Activated CD4-positive, alpha-beta T cell treated with anti-CD3 and anti-CD28 coated beads for 36 hours (primary cell): ENCODE data around the gene TSEN15. TPM values are rescaled to one million over a fixed set of nuclear protein-coding genes. Genes with fewer than 3 reads are reported as not detected.
"Not testable (repeated sequence)": the region's sequence is repeated elsewhere in the genome, so short reads cannot be mapped to it uniquely, and the experiment has no call there.

Experiments
- ATAC-seq: fragments of 200-7000 bp; cut with Tn5 transposase; one replicate; pipeline ENCODE4 v1.10.0; 2021; ENCODE audit warnings: mild to moderate bottlenecking, moderate library complexity
- CTCF ChIA-PET: fragments of 350-600 bp; sonication (Branson Sonifier 250); formaldehyde crosslinking; loops from one replicate; lab custom pipeline; 2021; ENCODE audit warnings: antibody characterized with exemption; lab: Charles Lee
- POLR2A ChIA-PET: fragments of 350-600 bp; sonication (Branson Sonifier 250); formaldehyde crosslinking; loops from one replicate; lab custom pipeline; 2021; ENCODE audit warnings: antibody characterized with exemption, inconsistent platforms; lab: Charles Lee
- DNase-seq: peaks from one replicate; pipeline ENCODE4 v3.0.0-alpha.2; 2020
- H3K27ac Mint-ChIP-seq: one replicate; pipeline ENCODE4 v1.8.0; 2021; ENCODE audit warnings: mixed read lengths
- H3K27me3 Mint-ChIP-seq: one replicate; pipeline ENCODE4 v1.8.0; 2021; ENCODE audit warnings: mixed read lengths
- H3K36me3 Mint-ChIP-seq: one replicate; pipeline ENCODE4 v1.8.0; 2021; ENCODE audit warnings: low read depth, mixed read lengths
- H3K4me1 Mint-ChIP-seq: one replicate; pipeline ENCODE4 v1.8.0; 2021; ENCODE audit warnings: mixed read lengths
- H3K4me3 Mint-ChIP-seq: one replicate; pipeline ENCODE4 v1.8.0; 2021; ENCODE audit warnings: mild to moderate bottlenecking, moderate library complexity, mixed read lengths
- H3K9me3 Mint-ChIP-seq: one replicate; pipeline ENCODE4 v1.8.0; 2021; ENCODE audit warnings: low read depth, mixed read lengths
- intact Hi-C, 2 experiments: fragments of 100-400 bp; cut with DNase I in 1 of 2; cut with micrococcal nuclease in 1 of 2; formaldehyde crosslinking; loops; one replicate each; pipeline versions ENCODE4 v1.14.2 to v1.15.1; 2022 to 2024; cut with DNase I, micrococcal nuclease
- total RNA-seq, 2 experiments: library from RNA; stranded (reverse); gene quantifications; one replicate each; pipeline ENCODE4 v1.2.3, GENCODE V29; 2021

TSEN15 gene
- total RNA-seq, 2 experiments from 2014 or later: 44.1 to 47.3 TPM

- H3K27me3 Mint-ChIP-seq: no peaks in the 10 kb centered on the region
- H3K4me3 Mint-ChIP-seq: no peak overlapping the region
- ATAC-seq (no peak), DNase-seq (no peak)
- H3K27ac Mint-ChIP-seq: no peak overlapping the region
- peaks cover 35% of the 10 kb centered on the region for H3K36me3 Mint-ChIP-seq
- no peaks in the 10 kb centered on the region for H3K9me3 Mint-ChIP-seq
- H3K4me1 Mint-ChIP-seq: peaks cover 25% of the 10 kb centered on the region
- CTCF ChIA-PET: interaction anchor here (5.0 kb wide), 1 partner anchor 147 kb away, joined by 31 read pairs; no protein-coding TSS in a partner anchor
- POLR2A ChIA-PET: no interaction called here
- intact Hi-C loops: loop anchor here in 1 of 2 experiments (2.0 to 10.0 kb wide), 2 partner anchors 590 to 620 kb away; no protein-coding TSS in a partner anchor
These were observed 22.9 kb downstream of the TSEN15 start for GRCh38 chr1:184074383-184074782.

- ChIA-PET POLR2A (no interaction called here), CTCF (interaction anchor here (0.5 to 5.0 kb wide), 11 partner anchors 12 to 1233 kb away, joined by 3 to 31 read pairs (median 3); no protein-coding TSS in a partner anchor)
- Mint-ChIP-seq H3K9me3 (no peaks in the 10 kb centered on the region), H3K36me3 (peaks cover 27% of the 10 kb centered on the region), H3K4me1 (peaks cover 19% of the 10 kb centered on the region), H3K4me3 (no peak overlapping the region), H3K27me3 (no peaks in the 10 kb centered on the region), H3K27ac (no peak overlapping the region)
- DNase-seq (peak; percentile 19), ATAC-seq (no peak)
- intact Hi-C loops: loop anchor here (1.0 to 10.0 kb wide), 5 partner anchors 87 to 619 kb away; no protein-coding TSS in a partner anchor
These were observed 23.8 kb downstream of the TSEN15 start for GRCh38 chr1:184075055-184076029.

DNA sequence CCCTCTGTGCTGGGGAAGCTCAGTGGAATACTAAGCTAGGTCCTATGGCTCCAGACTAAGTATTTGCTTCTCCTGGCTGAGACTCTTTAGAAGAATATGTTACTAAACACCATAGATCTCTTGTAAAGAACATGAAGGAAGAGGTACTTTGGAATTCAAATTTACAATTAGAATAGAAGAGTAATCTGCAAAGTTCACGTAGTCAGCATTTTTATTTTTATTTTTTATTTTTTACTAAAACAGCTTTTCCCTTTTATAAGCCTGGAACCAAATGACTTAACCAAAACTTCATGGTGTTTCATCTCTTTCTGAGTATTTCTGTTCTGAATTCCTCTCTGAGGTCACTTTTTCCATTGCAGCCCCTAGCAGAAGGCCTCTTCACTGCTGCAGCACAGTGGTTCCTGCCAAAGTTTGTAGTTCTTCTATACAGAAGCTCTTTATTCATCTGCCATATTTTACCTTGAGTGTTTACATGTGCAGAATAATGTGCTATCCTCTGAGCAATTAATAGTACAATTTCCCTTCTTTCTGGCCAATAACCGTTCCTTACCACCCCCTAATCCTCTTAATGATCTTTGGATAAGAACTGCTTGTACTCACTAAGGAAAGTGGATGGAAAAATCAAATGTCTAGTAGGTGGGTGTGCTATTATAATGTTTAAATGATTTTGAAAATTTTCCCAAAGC lies 27.2 kb downstream of the TSEN15 start:
- DNase-seq (peak; percentile 22), ATAC-seq (peak; percentile 61)
- Mint-ChIP-seq H3K4me1 (peaks cover 19% of the 10 kb centered on the region), H3K27me3 (no peaks in the 10 kb centered on the region), H3K9me3 (no peaks in the 10 kb centered on the region), H3K36me3 (peaks cover 12% of the 10 kb centered on the region), H3K27ac (no peak overlapping the region), H3K4me3 (no peak overlapping the region)
- intact Hi-C loops: loop anchor here (5.0 to 10.0 kb wide), 3 partner anchors 84 to 616 kb away; no protein-coding TSS in a partner anchor
- ChIA-PET POLR2A (no interaction called here), CTCF (interaction anchor here (0.7 to 5.0 kb wide), 5 partner anchors 38 to 585 kb away, joined by 3 to 31 read pairs (median 3); no protein-coding TSS in a partner anchor)

DNA sequence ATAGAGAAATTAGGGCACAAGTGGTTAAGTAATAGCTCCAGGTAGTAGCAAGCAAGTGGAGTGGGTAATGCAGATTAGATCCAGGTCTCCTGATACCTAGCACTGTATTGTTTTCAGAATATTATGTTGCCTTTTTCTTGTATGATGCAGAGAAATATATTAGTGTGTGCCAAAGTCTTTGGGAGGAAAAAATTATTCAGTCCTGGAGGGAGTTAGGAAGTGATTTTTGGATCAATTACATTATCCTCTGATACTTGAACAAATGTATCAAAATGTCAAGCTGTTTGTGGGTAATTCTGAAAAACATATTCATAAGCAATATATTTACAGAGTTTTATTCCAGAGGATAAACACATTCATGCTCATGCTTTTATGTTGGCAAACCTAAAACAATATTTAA lies 28.8 kb downstream of the TSEN15 start:
- Mint-ChIP-seq H3K4me3 (no peak overlapping the region), H3K36me3 (peaks cover 10% of the 10 kb centered on the region), H3K27me3 (no peaks in the 10 kb centered on the region), H3K4me1 (peaks cover 19% of the 10 kb centered on the region), H3K27ac (no peak overlapping the region), H3K9me3 (no peaks in the 10 kb centered on the region)
- POLR2A ChIA-PET: no interaction called here
- CTCF ChIA-PET: interaction anchor here (0.9 to 1.0 kb wide), 2 partner anchors 18 to 142 kb away, joined by 3 read pairs; no protein-coding TSS in a partner anchor
- intact Hi-C loops: no loop called here
- no peak for ATAC-seq
- DNase-seq: no peak

- no peak overlapping the region for H3K27ac Mint-ChIP-seq
- DNase-seq (no peak), ATAC-seq (no peak)
- no peak overlapping the region for H3K4me3 Mint-ChIP-seq
- peaks cover 8% of the 10 kb centered on the region for H3K36me3 Mint-ChIP-seq
- no peaks in the 10 kb centered on the region for H3K27me3 Mint-ChIP-seq
- peaks cover 11% of the 10 kb centered on the region for H3K4me1 Mint-ChIP-seq
- intact Hi-C loops: no loop called here
- ChIA-PET CTCF (no interaction called here), POLR2A (no interaction called here)
- H3K9me3 Mint-ChIP-seq: no peaks in the 10 kb centered on the region
These were observed 31.2 kb downstream of the TSEN15 start for GRCh38 chr1:184082541-184083415.

DNA sequence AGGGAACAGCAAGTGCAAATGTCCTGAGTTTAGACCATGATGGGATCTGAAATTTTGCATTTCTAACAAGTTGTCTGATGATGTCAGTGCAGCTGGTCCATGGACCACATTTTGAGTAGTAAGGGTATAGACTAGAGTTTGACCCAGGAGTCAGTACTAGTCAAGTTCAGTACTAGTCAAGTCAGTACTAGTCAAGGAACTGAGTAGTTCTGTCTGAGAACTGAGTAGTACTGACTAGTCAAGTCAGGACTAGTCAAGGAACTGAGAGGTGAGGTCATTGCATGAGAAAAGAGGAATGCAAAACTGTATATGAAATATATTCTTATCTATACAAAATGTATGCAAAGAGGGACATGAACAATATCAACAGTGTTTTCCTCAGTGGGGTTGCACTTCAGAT lies 34.1 kb downstream of the TSEN15 start:
- Mint-ChIP-seq H3K4me1 (no peaks in the 10 kb centered on the region), H3K36me3 (peaks cover 10% of the 10 kb centered on the region), H3K27ac (no peak overlapping the region), H3K9me3 (no peaks in the 10 kb centered on the region), H3K27me3 (no peaks in the 10 kb centered on the region), H3K4me3 (no peak overlapping the region)
- ATAC-seq: no peak
- ChIA-PET CTCF (interaction anchor here (0.6 kb wide), 1 partner anchor 139 kb away, joined by 3 read pairs; no protein-coding TSS in a partner anchor), POLR2A (no interaction called here)
- DNase-seq: no peak
- intact Hi-C loops: no loop called here

- POLR2A ChIA-PET: no interaction called here
- no peak overlapping the region for H3K27ac Mint-ChIP-seq
- H3K4me3 Mint-ChIP-seq: no peak overlapping the region
- ATAC-seq (no peak), DNase-seq (no peak)
- H3K9me3 Mint-ChIP-seq: no peaks in the 10 kb centered on the region
- H3K4me1 Mint-ChIP-seq: no peaks in the 10 kb centered on the region
- CTCF ChIA-PET: interaction anchor here (0.6 to 0.8 kb wide), 2 partner anchors 58 to 512 kb away, joined by 3 read pairs; no protein-coding TSS in a partner anchor
- no peaks in the 10 kb centered on the region for H3K27me3 Mint-ChIP-seq
- peaks cover 10% of the 10 kb centered on the region for H3K36me3 Mint-ChIP-seq
- intact Hi-C loops: no loop called here
These were observed 36.5 kb downstream of the TSEN15 start for GRCh38 chr1:184088037-184088436.

- DNase-seq (no peak), ATAC-seq (no peak)
- Mint-ChIP-seq H3K4me1 (no peaks in the 10 kb centered on the region), H3K27ac (no peak overlapping the region), H3K4me3 (no peak overlapping the region), H3K27me3 (no peaks in the 10 kb centered on the region), H3K36me3 (peaks cover 9% of the 10 kb centered on the region), H3K9me3 (no peaks in the 10 kb centered on the region)
- ChIA-PET CTCF (interaction anchor here (0.7 kb wide), 1 partner anchor 17 kb away, joined by 3 read pairs; no protein-coding TSS in a partner anchor), POLR2A (no interaction called here)
- intact Hi-C loops: no loop called here
These were observed 41.5 kb downstream of the TSEN15 start for GRCh38 chr1:184093071-184093470.

DNA sequence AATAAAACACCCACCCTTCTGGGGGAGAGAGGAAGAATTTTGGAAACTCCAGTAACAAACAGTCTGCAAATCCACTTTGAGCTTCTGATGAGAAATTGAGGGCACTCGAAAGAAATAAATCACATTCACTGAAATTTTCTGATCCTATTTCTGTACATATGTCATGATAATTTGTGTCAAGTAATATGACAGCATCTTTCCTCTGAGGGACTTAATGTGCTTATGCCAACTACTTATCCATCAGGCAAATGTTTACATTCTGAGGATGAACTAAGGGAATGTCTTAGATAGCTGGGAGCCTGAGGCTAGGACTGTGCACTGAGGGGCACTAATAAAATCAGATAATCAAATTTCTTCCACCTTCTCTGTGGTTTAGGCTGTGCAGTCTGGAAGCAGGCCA lies 44.5 kb downstream of the TSEN15 start:
- ATAC-seq (no peak), DNase-seq (no peak)
- no peak overlapping the region for H3K4me3 Mint-ChIP-seq
- ChIA-PET POLR2A (no interaction called here), CTCF (interaction anchor here (0.9 kb wide), 1 partner anchor 129 kb away, joined by 4 read pairs; no protein-coding TSS in a partner anchor)
- peaks cover 15% of the 10 kb centered on the region for H3K36me3 Mint-ChIP-seq
- H3K9me3 Mint-ChIP-seq: no peaks in the 10 kb centered on the region
- H3K27me3 Mint-ChIP-seq: no peaks in the 10 kb centered on the region
- H3K27ac Mint-ChIP-seq: no peak overlapping the region
- intact Hi-C loops: no loop called here
- H3K4me1 Mint-ChIP-seq: no peaks in the 10 kb centered on the region

DNA sequence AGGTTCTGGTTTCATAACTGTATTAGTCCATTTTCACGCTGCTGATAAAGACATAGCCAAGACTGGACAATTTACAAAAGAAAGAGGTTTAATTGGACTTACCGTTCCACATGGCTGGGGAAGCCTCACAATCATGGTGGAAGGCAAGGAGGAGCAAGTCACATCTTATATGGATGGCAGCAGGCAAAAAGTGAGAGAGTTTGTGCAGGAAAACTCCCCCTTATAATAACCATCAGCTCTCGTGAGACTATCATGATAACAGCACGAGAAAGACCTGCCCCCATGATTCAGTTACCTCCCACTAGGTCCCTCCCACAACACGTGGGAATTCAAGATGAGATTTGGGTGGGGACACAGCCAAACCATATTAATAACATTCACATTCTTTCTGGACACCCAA lies 45.0 kb downstream of the TSEN15 start:
- H3K27me3 Mint-ChIP-seq, H3K9me3 Mint-ChIP-seq, DNase-seq, CTCF ChIA-PET, POLR2A ChIA-PET, H3K4me3 Mint-ChIP-seq, ATAC-seq, H3K27ac Mint-ChIP-seq, intact Hi-C loops, H3K4me1 Mint-ChIP-seq: not testable (repeated sequence)
- peaks cover 15% of the 10 kb centered on the region for H3K36me3 Mint-ChIP-seq
